Esophagus (tissue), 2 donors: Measurements from ENCODE around the gene TNRC18. TPM values are rescaled to one million over a fixed set of nuclear protein-coding genes. Genes with fewer than 3 reads are reported as not detected.
"Not testable (repeated sequence)": the region's sequence is repeated elsewhere in the genome, so short reads cannot be mapped to it uniquely, and the experiment has no call there.

ENCODE experiments used
- H3K27ac ChIP-seq, 2 donors: one replicate each; pipeline ENCODE4 v1.5.1; 2013; ENCODE audit warnings: low read depth in 2 of 2, mild to moderate bottlenecking in 2 of 2, inconsistent platforms in 1 of 2, low read length in 1 of 2, moderate library complexity in 1 of 2
- H3K27me3 ChIP-seq, 2 donors: one replicate each; pipeline ENCODE4 v1.6.1; 2013; ENCODE audit warnings: low read length in 2 of 2, control low read depth in 1 of 2, mild to moderate bottlenecking in 1 of 2; ENCODE audit not compliant: insufficient read depth in 2 of 2, control insufficient read depth in 1 of 2
- H3K36me3 ChIP-seq, 2 donors: one replicate each; pipeline ENCODE4 v1.6.1; 2013; ENCODE audit warnings: low read length in 1 of 2; ENCODE audit not compliant: control insufficient read depth in 2 of 2, insufficient read depth in 2 of 2
- H3K4me1 ChIP-seq, 2 donors: one replicate each; pipeline ENCODE4 v1.6.1; 2013; ENCODE audit warnings: low read length in 1 of 2; ENCODE audit not compliant: control insufficient read depth in 2 of 2, insufficient read depth in 2 of 2
- H3K4me3 ChIP-seq, 2 donors: one replicate each; pipeline ENCODE4 v1.5.1; 2013; ENCODE audit warnings: low read length in 2 of 2, mild to moderate bottlenecking in 2 of 2, low read depth in 1 of 2, moderate library complexity in 1 of 2
- H3K9me3 ChIP-seq, 2 donors: one replicate each; pipeline ENCODE4 v1.6.1; 2013; ENCODE audit warnings: mild to moderate bottlenecking in 2 of 2, low read depth in 1 of 2, low read length in 1 of 2, moderate library complexity in 1 of 2; ENCODE audit not compliant: control insufficient read depth in 2 of 2, insufficient read depth in 1 of 2
- WGBS, 2 donors: extraction: QIAGEN DNeasy Blood & Tissue Kit; methylation state at CpG; one replicate each; pipeline ENCODE4 v1.1.7; 2013; 5-methylcytosine and 5-hydroxymethylcytosine counted together
- polyA plus RNA-seq, 2 donors: library from polyadenylated mRNA; stranded (reverse); fragments of 200-250 nt; gene quantifications; one replicate each; pipeline ENCODE4 v1.2.3, GENCODE V29; 2013
- donor health status: healthy with polysubstance abuse.
- donor health status: Bipolar disorder and iron deficiency.

TNRC18 gene
- polyA plus RNA-seq, 2 donors, result 18.0 to 34.0 TPM

DNA sequence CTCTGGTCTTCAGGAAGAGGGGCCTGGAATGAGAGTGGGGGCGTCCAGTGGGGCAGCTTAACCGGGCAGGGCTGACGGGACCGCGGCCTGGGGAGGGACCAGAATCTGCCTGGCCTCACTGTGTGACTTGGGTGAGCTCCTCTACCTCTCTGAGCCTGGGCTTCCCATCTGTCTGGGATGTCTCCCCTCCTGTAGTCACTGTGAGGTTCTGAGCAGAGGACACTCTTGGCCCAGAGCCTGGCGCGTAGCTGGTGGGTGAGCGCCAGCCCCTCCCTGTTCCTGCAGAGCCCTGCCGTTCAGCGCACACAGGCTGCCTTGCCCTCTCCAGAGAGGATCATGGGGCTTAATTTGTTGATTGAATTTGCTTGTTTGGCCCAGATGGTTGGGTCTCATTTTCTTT lies 148.1 kb downstream of the TNRC18 start:
- H3K27ac ChIP-seq, result peak overlapping the region in 1 of 2 donors; percentile 56
- H3K36me3 ChIP-seq, H3K4me1 ChIP-seq, H3K27me3 ChIP-seq, H3K9me3 ChIP-seq, H3K4me3 ChIP-seq: not testable (repeated sequence)
- WGBS, 2 donors, result 60 to 63% methylated on average over 9 to 10 of the region's 10 CpGs

DNA sequence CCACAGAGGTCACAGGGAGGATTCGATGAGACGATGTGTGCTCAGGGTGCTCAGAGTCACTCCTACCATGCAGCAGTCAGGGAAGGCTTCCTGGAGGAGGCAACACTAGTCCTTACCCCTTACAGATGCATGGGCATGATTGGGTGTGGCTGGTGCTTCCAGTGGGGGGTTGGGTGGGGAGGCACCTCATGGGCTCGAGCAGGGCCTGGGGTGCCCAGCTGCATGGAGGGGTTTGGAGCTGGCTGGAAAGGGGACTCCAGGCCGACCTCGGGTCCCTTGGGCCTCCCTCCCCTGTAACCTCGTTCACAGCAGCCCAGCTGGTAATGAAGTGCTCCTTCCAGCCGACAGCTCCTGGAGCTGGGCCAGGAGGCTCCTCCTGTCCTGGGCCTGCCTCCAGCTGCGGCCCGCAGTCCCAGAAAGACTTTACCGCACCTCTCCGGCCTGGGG lies 148.6 kb downstream of the TNRC18 start:
- H3K27me3 ChIP-seq, H3K4me3 ChIP-seq, H3K9me3 ChIP-seq, H3K4me1 ChIP-seq, H3K36me3 ChIP-seq: not testable (repeated sequence)
- peak overlapping the region in 1 of 2 donors; percentile 56 for H3K27ac ChIP-seq
- 28 to 39% methylated on average over 11 of the region's 11 CpGs for WGBS, 2 donors

DNA sequence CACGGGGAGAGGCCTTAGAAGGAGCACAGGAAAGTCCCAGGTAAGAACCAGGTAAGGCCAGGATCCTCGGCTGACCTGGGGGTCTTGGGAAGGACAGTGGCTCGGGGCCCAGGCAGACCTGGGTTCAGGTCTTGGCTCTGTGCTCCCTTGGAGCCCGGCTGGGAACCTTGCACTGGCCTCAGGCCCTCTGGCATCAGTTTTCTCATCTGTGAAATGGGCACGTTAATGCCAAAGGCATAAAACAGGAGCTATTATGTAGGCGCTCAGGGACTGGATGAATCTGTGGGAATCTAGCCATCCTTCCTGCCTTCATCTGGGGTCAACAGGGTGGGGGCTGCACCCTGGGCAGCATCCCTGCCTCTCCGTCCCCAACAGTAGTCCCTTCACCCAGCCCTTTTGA lies 149.2 kb downstream of the TNRC18 start:
- H3K4me3 ChIP-seq, result no peak overlapping the region
- no peaks in the 10 kb centered on the region for H3K9me3 ChIP-seq
- no peak overlapping the region for H3K27ac ChIP-seq
- H3K36me3 ChIP-seq, result no peaks in the 10 kb centered on the region
- no peaks in the 10 kb centered on the region for H3K4me1 ChIP-seq
- no peaks in the 10 kb centered on the region for H3K27me3 ChIP-seq
- 72 to 73% methylated on average over 7 of the region's 7 CpGs for WGBS, 2 donors

DNA sequence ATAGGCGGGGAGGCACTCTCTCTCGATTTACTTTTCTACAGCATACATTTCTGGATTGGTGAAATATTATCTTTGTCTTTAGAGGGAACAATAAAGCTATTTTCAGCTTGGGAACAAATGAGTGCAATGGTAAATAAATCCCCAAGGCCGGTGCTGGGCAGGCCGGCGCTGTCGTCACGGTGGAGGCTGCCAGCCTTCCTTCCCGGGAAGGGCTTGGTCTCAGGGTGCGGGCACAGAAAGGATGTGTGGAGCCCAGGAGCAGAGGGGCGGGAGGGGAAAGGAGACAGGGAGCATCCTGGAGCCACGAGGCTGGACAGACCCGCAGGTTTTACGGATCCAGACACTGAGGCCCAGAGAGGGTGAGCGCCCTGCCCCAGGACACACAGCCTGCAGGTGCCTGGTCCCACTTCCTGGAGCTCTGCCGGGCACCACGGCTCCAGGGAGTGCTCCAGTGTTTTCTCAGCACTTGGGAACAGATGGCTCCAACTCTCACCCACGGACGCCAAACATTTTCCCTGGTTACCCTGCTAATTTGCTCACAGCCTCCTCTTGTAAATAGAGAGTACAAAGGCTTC lies 149.7 kb downstream of the TNRC18 start:
- not testable (repeated sequence) for H3K27ac ChIP-seq, H3K4me1 ChIP-seq, H3K36me3 ChIP-seq, H3K9me3 ChIP-seq, H3K27me3 ChIP-seq, H3K4me3 ChIP-seq
- WGBS, 2 donors, result 46 to 47% methylated on average over 18 of the region's 18 CpGs

DNA sequence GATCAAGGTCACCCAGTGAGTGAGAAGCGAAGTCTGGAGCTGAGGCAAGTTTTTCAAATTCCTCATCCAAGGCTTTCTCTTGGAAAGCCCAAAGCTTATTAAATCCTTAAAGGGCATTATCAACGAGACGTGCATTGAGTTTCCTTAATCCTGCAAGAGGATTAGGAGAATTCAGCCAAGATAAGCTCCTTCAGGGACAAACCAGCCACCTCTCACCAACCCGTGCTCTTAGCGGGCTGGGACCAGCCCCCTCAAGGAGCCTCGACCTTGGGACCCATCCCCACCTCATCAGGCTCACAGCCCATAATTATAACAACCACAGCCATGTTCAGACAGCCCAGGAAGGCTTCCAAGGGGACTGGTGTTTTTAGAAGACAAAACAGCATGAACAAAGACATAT lies 152.8 kb downstream of the TNRC18 start:
- Histone ChIP-seq H3K27ac (no peak overlapping the region), H3K4me3 (no peak overlapping the region), H3K27me3 (no peaks in the 10 kb centered on the region), H3K4me1 (no peaks in the 10 kb centered on the region), H3K9me3 (peaks cover 0 to 3% of the 10 kb centered on the region in 2 donors), H3K36me3 (no peaks in the 10 kb centered on the region)
- WGBS, 2 donors, result 31 to 36% methylated on average over 6 of the region's 6 CpGs

DNA sequence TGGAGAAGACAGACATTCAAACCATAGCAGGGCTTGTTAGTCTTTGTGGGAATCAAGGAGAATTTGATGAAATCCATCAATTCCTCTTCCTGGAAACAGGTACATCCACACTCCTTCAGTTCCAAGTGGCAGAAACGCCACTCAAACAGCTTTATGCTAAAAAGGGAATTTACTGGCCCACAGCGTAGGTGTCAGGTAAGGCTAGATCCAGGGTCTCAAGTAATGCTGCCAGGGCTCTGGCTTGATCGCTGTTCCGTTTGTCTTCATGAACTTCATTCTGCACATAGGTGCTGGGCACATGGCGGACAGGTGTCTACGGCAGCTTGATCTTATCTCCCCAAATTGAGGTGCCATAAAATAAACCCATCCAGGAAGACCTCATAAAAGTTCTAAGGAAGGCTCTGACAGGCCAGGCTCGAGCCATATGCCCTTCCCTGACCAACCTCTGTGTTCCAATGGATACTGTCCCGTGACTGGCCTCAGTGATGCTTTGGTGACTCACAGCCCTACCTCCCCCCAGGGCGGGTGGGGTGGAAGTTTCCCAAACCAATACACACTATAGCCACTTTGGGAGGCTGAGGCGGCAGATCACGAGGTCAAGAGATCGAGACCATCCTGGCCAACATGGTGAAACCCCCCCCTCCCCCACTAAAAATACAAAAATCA lies 153.5 kb downstream of the TNRC18 start:
- not testable (repeated sequence) for H3K9me3 ChIP-seq, H3K27ac ChIP-seq, H3K27me3 ChIP-seq, H3K4me3 ChIP-seq, H3K36me3 ChIP-seq, H3K4me1 ChIP-seq
- WGBS, 2 donors, result 75 to 77% methylated on average over 12 of the region's 12 CpGs

DNA sequence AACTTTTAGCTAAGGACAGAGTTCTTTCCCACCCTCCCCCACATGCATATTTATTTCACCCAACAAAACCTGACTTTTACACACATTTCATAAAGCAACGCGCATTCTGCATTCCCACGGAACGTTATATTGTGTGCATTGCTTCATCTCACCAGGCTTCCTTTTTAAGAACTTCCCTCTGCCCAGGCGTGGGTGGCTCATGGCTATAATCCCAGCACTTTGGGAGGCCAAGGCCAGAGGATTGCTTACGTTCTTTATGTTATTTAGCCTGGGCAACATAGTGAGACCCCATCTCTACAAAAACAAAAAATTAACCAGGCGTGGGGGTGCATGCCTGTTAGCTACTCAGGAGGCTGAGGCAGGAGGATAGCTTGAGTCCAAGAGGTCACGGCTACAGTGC lies 155.8 kb downstream of the TNRC18 start:
- not testable (repeated sequence) for H3K4me1 ChIP-seq, H3K4me3 ChIP-seq, H3K36me3 ChIP-seq, H3K27ac ChIP-seq, H3K27me3 ChIP-seq, H3K9me3 ChIP-seq
- 84 to 89% methylated on average over 8 of the region's 8 CpGs for WGBS, 2 donors

DNA sequence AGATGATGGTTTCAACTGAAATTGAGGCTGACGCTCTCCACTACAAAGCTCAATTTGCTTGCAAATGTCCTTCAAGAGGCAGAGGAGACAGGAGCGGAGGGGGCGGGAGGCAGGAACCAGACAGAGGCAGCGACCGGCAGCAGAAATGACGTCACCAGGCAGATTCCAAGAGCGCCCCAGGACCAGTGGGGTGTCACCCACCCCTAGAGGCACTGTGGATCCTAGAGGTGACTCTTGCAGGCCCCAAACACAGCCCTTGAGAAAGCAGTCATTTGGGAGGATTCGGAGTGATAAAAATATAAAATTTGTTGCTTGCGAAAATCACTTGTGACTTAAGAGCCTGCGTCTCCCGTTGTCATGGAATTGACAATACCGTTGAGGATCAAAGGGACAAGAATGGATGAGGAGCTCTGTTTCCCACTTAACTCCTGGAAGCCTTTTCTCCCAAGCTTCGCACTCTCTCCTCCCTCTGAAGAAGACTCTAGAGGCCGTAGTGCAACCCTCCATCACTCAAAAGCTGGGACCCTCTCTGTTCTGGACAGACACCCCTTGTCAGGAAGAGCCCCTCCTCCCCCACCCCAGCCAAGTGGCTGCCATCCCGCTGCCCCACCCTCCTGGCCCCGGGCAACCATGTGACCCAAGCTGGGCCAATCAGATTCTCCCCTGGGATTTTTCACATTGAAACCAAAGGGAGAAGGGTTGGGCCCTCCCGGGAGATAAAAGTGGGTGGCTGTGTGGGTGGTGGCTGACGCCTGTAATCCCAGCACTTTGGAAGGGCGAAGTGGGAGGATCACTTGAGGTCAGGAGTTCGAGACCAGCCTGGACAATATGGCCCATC lies 157.2 kb downstream of the TNRC18 start:
- H3K4me1 ChIP-seq, result no peaks in the 10 kb centered on the region
- H3K36me3 ChIP-seq, result no peaks in the 10 kb centered on the region
- peaks cover 0 to 3% of the 10 kb centered on the region in 2 donors for H3K9me3 ChIP-seq
- no peak overlapping the region for H3K4me3 ChIP-seq
- no peaks in the 10 kb centered on the region for H3K27me3 ChIP-seq
- 66 to 67% methylated on average over 20 of the region's 20 CpGs for WGBS, 2 donors
- H3K27ac ChIP-seq, result no peak overlapping the region

DNA sequence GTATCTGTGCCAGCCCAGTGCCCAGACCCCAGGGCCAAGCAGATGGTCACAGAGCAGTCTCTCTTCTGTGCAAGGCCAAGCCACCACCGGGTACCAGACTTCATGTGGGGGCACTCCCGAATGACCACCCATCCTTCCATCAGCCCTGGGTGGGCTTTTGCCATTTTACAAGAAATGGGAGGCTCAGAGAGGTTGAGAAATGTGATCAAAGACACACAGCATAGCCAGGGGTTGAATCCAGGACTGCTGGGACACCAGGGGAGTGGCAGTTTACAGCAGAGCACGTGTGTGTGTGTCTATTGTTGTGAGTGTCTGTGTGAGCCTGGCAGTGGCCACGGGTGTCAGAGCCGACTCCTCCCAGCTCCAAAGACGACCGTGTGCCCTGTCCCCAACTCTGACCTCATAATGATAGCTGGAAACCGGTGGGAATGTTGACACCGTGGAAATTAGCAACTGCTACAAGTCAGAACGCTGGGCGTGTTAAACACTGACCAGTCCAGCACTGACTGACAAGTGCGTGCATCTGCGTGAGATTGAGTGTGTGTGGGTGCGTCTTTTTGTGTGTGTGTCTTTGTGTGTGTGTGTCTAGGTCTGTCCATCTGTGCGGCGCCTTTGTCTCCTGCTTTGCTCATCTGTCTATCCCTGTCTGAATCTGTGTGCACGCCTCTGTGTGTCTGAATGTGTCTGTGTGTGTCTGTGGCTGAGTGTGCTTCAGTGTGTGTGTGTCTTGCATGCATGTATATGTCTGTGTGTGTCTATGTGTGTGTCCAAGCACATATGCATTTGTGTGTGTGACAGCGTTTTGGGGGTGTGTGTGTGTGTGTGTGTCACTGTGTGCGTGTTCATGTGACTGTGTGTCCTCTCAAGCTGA lies 158.1 kb downstream of the TNRC18 start:
- no peak overlapping the region for H3K4me3 ChIP-seq
- no peaks in the 10 kb centered on the region for H3K36me3 ChIP-seq
- 60 to 66% methylated on average over 19 of the region's 19 CpGs for WGBS, 2 donors
- no peaks in the 10 kb centered on the region for H3K4me1 ChIP-seq
- H3K27me3 ChIP-seq, result no peaks in the 10 kb centered on the region
- peaks cover 0 to 3% of the 10 kb centered on the region in 2 donors for H3K9me3 ChIP-seq
- no peak overlapping the region for H3K27ac ChIP-seq
